Astrocyte of the spinal cord (primary cell): ENCODE results near the gene CDH11.

ENCODE experiments used
- DNase-seq: peaks from one replicate; pipeline ENCODE4 v3.0.0; 2011; ENCODE audit warnings: low read depth, low spot score
- H3K4me3 ChIP-seq: 2 replicates; pipeline ENCODE4 v1.5.1; 2011; ENCODE audit warnings: low read depth, mild to moderate bottlenecking, low read length, moderate library complexity
- CTCF ChIP-seq: IDR thresholded peaks from 2 replicates; pipeline ENCODE4 v1.5.1; 2012; ENCODE audit warnings: low read depth, mild to moderate bottlenecking, low read length, inconsistent platforms
- in situ Hi-C: cut with HindIII; loops from 2 replicates; pipeline ENCODE4 v1.10.0; 2017; ENCODE audit warnings: low sequenced_read_pairs

The CDH11 gene

DNA sequence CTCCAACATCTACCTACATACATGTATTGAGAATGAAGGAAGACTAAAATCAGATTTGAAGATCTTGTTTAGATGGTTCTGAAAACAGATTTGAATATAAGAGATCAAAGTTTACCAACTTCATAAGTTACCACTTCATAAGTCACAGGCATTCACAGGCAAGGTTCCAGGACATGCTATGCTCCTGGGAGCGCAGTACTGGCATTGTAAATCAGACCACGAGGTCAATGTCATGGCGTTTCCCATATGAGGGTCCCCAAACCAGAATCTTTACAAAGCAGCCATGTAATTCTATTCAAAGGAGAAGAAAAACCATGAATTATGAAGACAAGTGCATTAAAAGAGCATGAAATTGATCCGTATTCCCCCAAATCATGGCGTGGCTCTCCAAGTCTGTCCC, 3.0 kb downstream of the CDH11 start:
- peak overlapping the region; percentile 98 for H3K4me3 ChIP-seq
- in situ Hi-C loops: no loop called here
- no peak for TF ChIP-seq CTCF
- DNase-seq: peak; percentile 28

DNA sequence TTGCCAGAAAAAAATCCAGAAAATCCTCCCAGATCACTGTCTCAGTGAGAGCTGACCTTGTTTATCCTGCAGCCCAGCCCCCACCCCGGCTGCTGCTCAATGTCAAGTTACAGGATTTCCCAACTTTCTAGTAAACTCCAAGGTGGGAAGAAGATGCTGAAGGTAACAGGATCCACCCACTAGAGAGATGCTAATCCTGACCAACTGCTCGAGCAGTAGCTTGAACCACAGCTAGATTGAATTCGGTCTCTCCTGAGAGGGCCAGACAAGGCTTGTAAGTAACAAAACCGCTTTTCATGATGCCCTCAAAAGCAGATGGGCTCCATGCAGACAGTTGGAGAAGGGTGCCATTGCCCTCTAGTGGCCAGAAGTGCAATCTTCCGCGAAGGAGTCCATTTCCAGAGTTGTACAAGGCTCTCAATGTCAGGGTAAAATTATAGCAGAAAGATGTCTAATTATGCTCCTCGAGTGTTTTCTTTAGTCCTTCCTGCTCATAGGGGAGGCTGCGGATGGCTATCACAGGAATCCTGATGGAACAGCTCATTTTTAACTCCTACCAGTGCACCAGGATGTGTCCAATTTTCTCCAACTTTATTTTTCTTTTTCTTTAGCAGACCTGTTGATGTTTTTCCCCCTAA, 3.9 kb downstream of the CDH11 start:
- TF ChIP-seq CTCF: peak; percentile 92
- H3K4me3 ChIP-seq: peak overlapping the region; percentile 11
- in situ Hi-C loops: no loop called here
- DNase-seq: peak; percentile 87

GRCh38 chr16:65116818-65117430, 4.9 kb downstream of the CDH11 start:
- no peak for TF ChIP-seq CTCF
- no peak overlapping the region for H3K4me3 ChIP-seq
- in situ Hi-C loops: no loop called here
- peak; percentile 27 for DNase-seq

DNA sequence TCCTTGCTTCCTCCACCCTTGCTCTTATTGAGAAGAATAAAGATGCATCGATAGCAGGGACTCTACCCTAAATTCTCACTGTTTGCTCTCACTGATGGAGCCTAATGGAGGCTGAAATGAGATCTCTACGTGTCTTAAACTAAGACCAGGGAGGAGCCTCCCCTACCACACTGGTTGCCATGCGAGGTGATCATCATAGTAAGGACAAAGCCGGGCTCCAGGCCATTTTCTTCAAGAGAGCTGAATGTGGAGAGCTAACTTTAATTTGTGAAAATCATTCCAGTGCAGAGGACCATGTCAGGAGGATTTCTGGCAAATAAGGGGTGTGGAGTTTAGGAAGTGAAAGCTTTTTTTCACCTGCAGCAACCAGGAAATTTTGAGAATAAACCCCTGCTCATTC, 5.6 kb downstream of the CDH11 start:
- TF ChIP-seq CTCF: no peak
- no peak overlapping the region for H3K4me3 ChIP-seq
- in situ Hi-C loops: no loop called here
- DNase-seq: no peak

DNA sequence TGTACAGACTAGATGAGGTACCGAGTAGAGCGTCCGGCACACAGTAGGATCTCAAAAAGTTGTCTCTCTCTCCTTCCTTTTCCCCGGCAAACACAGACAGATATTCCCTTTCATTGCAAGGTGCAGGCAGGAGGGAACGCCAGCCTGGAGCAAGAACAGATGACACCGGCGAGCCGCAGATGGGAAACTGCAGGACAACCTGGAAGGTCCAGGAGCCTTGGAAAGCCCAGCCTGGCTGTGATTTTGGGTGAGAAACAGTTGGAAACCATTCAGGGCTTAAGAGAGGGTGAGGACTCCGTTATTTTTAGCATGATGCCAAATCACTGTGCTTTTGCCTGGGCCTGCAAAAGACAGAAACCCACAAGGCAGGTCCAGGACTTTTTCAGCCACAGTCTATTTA, 7.3 kb downstream of the CDH11 start:
- TF ChIP-seq CTCF: no peak
- DNase-seq: no peak
- in situ Hi-C loops: no loop called here
- H3K4me3 ChIP-seq: no peak overlapping the region

DNA sequence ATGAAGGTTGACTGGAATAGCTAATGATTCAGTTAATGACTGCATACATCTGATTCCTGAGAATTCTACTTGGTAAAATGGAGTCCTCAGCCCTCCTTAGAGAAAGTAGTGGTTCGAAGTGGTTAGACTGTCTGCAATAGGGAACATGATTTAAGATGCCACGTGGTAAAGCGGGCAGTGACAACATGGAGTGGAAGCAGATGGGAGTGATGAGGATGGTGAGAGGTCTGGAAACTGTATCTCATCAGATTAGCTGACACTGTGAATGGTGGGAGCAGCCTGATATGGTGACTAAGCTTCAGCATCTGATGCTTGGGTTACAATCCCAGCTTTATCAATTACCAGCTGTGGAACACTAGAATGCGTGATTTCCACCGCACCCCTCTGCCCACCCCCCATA, 8.4 kb downstream of the CDH11 start:
- in situ Hi-C loops: no loop called here
- TF ChIP-seq CTCF: no peak
- H3K4me3 ChIP-seq: no peak overlapping the region
- DNase-seq: no peak

DNA sequence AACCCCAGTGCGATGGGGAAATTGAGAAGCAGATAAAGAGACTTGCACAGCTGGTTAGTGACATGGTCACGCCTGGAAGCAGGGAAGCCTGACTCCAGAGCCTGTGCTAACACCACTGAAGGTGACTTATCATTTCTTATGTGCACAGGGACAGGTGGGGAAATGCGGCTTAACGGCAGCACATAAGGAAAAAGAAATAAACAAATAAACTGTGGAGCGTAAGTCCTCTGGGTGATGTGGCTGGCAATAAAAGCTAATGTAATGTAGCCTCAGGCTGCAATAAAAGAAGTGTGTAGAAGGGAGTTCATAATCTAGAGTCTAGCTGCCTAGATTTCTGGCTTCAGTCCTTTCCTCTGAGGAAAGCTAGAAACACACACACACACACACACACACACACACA, 10.6 kb downstream of the CDH11 start:
- in situ Hi-C loops: no loop called here
- TF ChIP-seq CTCF: no peak
- DNase-seq: no peak
- no peak overlapping the region for H3K4me3 ChIP-seq
